ENCODE results near the gene NPC1. TPM values are rescaled to one million over a fixed set of nuclear protein-coding genes. Genes with fewer than 3 reads are reported as not detected.
"Not testable (repeated sequence)": the region's sequence is repeated elsewhere in the genome, so short reads cannot be mapped to it uniquely, and the experiment has no call there.

Gene NPC1
- total RNA-seq, 1 donor from 2014 or later = 48.0 TPM

DNA sequence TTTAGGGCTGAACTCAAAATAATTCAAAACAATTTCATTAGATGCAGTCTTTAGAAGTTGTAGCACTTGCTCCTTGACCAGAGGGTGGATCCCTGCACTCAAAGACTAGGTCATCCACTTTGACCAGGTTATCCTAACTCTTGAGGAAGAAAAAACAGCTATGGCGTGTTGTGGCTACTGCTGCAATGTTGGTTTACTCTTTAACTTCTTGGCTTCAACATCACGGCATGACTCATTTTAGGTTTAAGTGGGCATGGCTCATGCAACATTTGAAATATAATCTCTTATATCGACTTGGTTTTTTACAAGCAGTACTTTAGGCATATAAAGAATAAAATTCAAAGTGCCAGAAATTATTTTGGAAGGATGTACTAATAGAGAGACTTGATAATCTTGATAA, 41.0 kb upstream of the NPC1 start:
- no peak overlapping the region for H3K9ac ChIP-seq (ENCODE audit: low read depth in 1 of 3, low read length in 3 of 3)
- peaks cover 0 to 10% (median 6%) of the 10 kb centered on the region in 3 donors for H3K4me1 ChIP-seq (ENCODE audit: control insufficient read depth in 3 of 3, insufficient read depth in 3 of 3, low read length in 3 of 3)
- H3K27me3 ChIP-seq (ENCODE audit: control insufficient read depth in 3 of 3, insufficient read depth in 3 of 3, low read length in 3 of 3) = no peaks in the 10 kb centered on the region
- no peaks in the 10 kb centered on the region for H3K36me3 ChIP-seq (ENCODE audit: control insufficient read depth in 3 of 3, insufficient read depth in 3 of 3, low read length in 3 of 3)
- no peaks in the 10 kb centered on the region for H3K9me3 ChIP-seq (ENCODE audit: control insufficient read depth in 3 of 3, low read length in 3 of 3)
- H3K27ac ChIP-seq (ENCODE audit: low read depth, low read length) = peak overlapping the region; percentile 51
- H3K4me3 ChIP-seq (ENCODE audit: low read length in 3 of 3) = no peak overlapping the region

DNA sequence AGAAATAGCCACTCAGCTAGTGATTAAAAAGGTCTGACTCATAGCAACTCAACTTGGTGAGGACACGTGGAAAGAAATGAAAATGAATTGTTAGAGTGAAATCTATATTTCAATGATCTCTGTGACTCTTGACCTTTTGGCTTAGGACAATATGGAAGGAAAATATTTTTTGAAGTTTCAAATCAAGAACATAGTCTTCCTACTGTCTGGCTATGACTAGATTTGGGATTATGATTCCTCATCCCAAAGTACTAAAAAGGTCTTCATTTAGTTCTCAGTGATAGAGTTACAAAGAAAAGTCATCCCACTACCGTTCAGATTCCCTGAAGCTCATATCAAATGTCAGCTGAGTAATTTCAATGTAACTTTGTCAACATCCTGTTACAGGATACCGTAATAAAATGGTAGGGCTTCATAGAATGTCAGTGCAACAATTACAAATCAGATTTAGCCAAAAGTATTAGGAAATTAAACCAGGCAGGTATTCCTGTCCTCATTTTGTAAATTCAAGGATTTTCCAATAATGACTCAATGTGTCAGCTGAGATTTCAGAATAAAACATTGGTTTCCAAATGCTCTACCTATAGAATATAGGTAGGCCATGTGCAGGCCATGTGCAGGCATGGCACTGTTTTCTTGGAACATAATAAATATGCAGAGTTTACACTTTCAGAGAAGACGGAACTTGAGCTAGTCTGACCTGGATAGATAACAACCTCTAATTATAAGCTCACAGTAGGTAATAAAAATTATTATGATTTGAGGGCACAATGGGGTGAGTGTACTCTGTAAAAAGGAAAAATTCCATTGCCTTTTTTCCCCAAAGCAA, 40.4 kb upstream of the NPC1 start:
- Histone ChIP-seq H3K4me1 (ENCODE audit: control insufficient read depth in 3 of 3, insufficient read depth in 3 of 3, low read length in 3 of 3) (peaks cover 2 to 10% (median 6%) of the 10 kb centered on the region in 3 donors), H3K27me3 (ENCODE audit: control insufficient read depth in 3 of 3, insufficient read depth in 3 of 3, low read length in 3 of 3) (peaks cover 0 to 5% (median 0%) of the 10 kb centered on the region in 3 donors), H3K27ac (ENCODE audit: low read depth, low read length) (peak overlapping the region; percentile 51), H3K9me3 (ENCODE audit: control insufficient read depth in 3 of 3, low read length in 3 of 3) (no peaks in the 10 kb centered on the region), H3K9ac (ENCODE audit: low read depth in 1 of 3, low read length in 3 of 3) (no peak overlapping the region), H3K4me3 (ENCODE audit: low read length in 3 of 3) (no peak overlapping the region), H3K36me3 (ENCODE audit: control insufficient read depth in 3 of 3, insufficient read depth in 3 of 3, low read length in 3 of 3) (no peaks in the 10 kb centered on the region)

DNA sequence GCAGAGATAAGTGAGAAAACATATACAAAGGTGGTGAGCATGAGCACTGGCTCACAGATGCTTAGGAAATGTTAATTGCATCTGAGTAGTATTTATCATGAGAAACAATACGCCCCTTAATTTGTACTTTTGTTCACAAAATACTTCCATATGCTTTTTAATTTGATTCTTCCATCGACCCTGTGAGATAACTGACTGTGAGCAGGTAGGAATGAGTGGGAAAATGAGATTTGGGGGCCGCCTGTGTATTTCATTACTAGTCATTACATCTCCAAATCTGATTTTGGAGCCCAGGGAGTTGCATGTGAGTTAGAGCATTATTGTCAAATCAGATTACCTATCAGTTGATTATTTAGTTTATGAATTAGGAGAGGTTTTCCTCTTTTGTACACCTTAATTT, 36.7 kb upstream of the NPC1 start:
- Histone ChIP-seq H3K9ac (ENCODE audit: low read depth in 1 of 3, low read length in 3 of 3) (no peak overlapping the region), H3K4me3 (ENCODE audit: low read length in 3 of 3) (no peak overlapping the region), H3K4me1 (ENCODE audit: control insufficient read depth in 3 of 3, insufficient read depth in 3 of 3, low read length in 3 of 3) (peaks cover 11 to 21% (median 12%) of the 10 kb centered on the region in 3 donors)

DNA sequence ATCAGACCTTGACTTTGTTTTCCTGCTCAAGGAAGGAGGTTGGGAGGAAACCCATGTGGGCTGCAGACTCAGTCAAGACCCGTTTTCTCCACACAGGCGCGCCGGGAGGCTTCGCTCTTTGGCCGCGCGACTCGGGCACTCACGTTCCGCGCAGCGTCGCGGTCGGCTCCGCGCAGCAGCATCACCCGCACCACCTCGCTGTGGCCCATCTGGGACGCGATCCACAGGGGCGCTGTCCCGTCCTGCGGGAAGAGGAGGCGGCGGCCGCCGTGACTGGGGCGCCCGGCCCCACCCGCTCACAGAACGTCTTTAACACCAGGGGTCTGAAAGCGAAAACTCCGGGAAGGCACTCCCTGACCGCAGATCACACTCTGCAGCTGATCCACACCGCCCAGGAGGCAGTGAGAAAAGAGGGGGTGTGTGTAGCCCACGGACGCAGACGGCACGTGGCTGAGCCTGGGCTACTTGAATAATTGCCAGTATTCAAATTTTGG, 33.1 kb upstream of the NPC1 start:
- Histone ChIP-seq H3K9me3 (ENCODE audit: control insufficient read depth in 3 of 3, low read length in 3 of 3) (no peaks in the 10 kb centered on the region), H3K9ac (ENCODE audit: low read depth in 1 of 3, low read length in 3 of 3) (peak overlapping the region in 2 of 3 donors; percentile 13 to 40), H3K4me3 (ENCODE audit: low read length in 3 of 3) (peak overlapping the region; percentile 62 to 67 (median 67)), H3K4me1 (ENCODE audit: control insufficient read depth in 3 of 3, insufficient read depth in 3 of 3, low read length in 3 of 3) (peaks cover 6 to 11% (median 11%) of the 10 kb centered on the region in 3 donors), H3K27me3 (ENCODE audit: control insufficient read depth in 3 of 3, insufficient read depth in 3 of 3, low read length in 3 of 3) (peaks cover 4 to 25% (median 10%) of the 10 kb centered on the region in 3 donors), H3K27ac (ENCODE audit: low read depth, low read length) (no peak overlapping the region), H3K36me3 (ENCODE audit: control insufficient read depth in 3 of 3, insufficient read depth in 3 of 3, low read length in 3 of 3) (no peaks in the 10 kb centered on the region)

More for the DNA sequence above, 36.7 kb upstream of the NPC1 start:
- Histone ChIP-seq H3K27ac (ENCODE audit: low read depth, low read length) (no peak overlapping the region), H3K9me3 (ENCODE audit: control insufficient read depth in 3 of 3, low read length in 3 of 3) (no peaks in the 10 kb centered on the region), H3K36me3 (ENCODE audit: control insufficient read depth in 3 of 3, insufficient read depth in 3 of 3, low read length in 3 of 3) (no peaks in the 10 kb centered on the region), H3K27me3 (ENCODE audit: control insufficient read depth in 3 of 3, insufficient read depth in 3 of 3, low read length in 3 of 3) (peaks cover 4 to 25% (median 10%) of the 10 kb centered on the region in 3 donors)

DNA sequence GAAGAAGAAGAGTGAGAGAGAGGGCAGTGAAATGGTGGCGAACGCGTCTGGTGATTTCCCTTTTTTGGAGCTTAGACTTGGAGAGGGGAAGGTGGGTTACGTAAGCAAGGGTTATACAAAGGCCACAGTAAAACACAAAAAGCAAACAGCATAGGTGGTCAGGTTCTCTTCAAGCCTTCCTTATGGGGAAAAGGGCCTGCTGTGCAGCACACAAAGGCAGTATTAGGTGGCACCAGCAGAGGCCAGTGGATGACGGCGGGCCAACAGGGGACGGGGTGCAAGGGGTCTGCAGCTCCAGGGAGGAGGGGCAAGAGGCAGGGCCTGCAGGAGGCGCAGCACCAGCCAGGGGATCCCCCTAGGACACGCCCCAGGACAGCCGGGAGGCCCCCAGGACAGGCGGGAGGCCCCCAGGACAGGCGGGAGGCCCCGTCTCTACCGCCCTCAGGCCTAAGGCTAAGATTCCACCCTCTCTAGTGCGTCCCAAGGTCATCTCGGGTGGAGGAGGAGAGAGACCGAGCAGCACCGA, 32.6 kb upstream of the NPC1 start:
- H3K9ac ChIP-seq (ENCODE audit: low read depth in 1 of 3, low read length in 3 of 3) = peak overlapping the region in 1 of 3 donors; percentile 0

DNA sequence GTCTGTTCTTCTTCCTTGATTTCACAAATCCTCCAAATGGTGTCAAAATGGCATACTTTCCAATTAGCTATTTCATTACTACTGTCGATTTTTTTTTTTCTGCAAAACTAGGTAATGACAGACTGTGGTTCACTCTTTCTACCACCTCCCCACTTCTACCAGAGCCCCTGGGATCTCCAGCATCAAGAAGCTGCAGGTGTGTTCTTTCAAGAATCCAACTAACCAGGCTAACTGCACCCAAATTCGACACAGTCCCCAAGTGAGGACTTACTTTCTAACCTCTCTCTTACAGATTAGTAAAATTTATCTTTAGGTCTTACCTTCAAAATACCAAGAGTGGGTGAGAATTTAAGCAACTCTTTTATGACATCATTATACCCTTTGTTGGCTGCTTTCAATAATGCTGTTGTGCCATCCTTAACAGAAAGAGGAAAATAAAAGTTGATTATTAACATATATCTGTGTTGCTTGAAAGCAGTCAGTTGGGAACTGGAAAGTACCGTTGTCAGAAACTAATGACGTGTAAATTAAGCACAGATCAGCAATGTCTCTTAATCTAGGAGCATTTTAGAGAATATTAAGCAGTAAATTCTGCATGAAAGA, 31.2 kb upstream of the NPC1 start:
- Histone ChIP-seq H3K9ac (ENCODE audit: low read depth in 1 of 3, low read length in 3 of 3) (no peak overlapping the region), H3K27ac (ENCODE audit: low read depth, low read length) (no peak overlapping the region), H3K27me3 (ENCODE audit: control insufficient read depth in 3 of 3, insufficient read depth in 3 of 3, low read length in 3 of 3) (peaks cover 4 to 25% (median 10%) of the 10 kb centered on the region in 3 donors), H3K4me1 (ENCODE audit: control insufficient read depth in 3 of 3, insufficient read depth in 3 of 3, low read length in 3 of 3) (peaks cover 6 to 11% (median 11%) of the 10 kb centered on the region in 3 donors), H3K9me3 (ENCODE audit: control insufficient read depth in 3 of 3, low read length in 3 of 3) (no peaks in the 10 kb centered on the region), H3K4me3 (ENCODE audit: low read length in 3 of 3) (no peak overlapping the region), H3K36me3 (ENCODE audit: control insufficient read depth in 3 of 3, insufficient read depth in 3 of 3, low read length in 3 of 3) (no peaks in the 10 kb centered on the region)

More for the DNA sequence above, 32.6 kb upstream of the NPC1 start:
- H3K36me3 ChIP-seq (ENCODE audit: control insufficient read depth in 3 of 3, insufficient read depth in 3 of 3, low read length in 3 of 3) = no peaks in the 10 kb centered on the region
- no peaks in the 10 kb centered on the region for H3K9me3 ChIP-seq (ENCODE audit: control insufficient read depth in 3 of 3, low read length in 3 of 3)
- H3K27me3 ChIP-seq (ENCODE audit: control insufficient read depth in 3 of 3, insufficient read depth in 3 of 3, low read length in 3 of 3) = peaks cover 4 to 25% (median 10%) of the 10 kb centered on the region in 3 donors
- peaks cover 6 to 11% (median 11%) of the 10 kb centered on the region in 3 donors for H3K4me1 ChIP-seq (ENCODE audit: control insufficient read depth in 3 of 3, insufficient read depth in 3 of 3, low read length in 3 of 3)
- peak overlapping the region; percentile 62 to 67 (median 67) for H3K4me3 ChIP-seq (ENCODE audit: low read length in 3 of 3)
- no peak overlapping the region for H3K27ac ChIP-seq (ENCODE audit: low read depth, low read length)

DNA sequence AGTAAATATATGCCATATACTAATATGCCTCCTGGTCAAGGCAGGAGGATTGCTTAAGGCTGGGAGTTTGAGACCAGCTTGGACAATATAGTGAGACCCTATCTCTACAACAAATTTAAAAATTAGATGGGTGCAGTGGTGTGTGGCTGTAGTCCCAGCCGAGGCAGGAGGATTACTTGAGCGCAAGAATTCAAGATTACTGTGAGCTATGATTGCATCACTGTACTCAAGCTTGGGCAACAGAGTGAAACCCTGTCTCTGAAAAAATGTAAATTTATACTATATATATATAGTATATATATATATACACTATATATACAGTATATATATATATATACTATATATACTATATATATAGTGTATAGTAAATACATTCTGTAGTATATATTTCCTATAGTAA, 30.0 kb upstream of the NPC1 start:
- Histone ChIP-seq H3K27me3 (ENCODE audit: control insufficient read depth in 3 of 3, insufficient read depth in 3 of 3, low read length in 3 of 3) (peaks cover 4 to 19% (median 10%) of the 10 kb centered on the region in 3 donors), H3K9me3 (ENCODE audit: control insufficient read depth in 3 of 3, low read length in 3 of 3) (no peaks in the 10 kb centered on the region), H3K36me3 (ENCODE audit: control insufficient read depth in 3 of 3, insufficient read depth in 3 of 3, low read length in 3 of 3) (no peaks in the 10 kb centered on the region), H3K4me3 (ENCODE audit: low read length in 3 of 3) (no peak overlapping the region), H3K9ac (ENCODE audit: low read depth in 1 of 3, low read length in 3 of 3) (no peak overlapping the region), H3K4me1 (ENCODE audit: control insufficient read depth in 3 of 3, insufficient read depth in 3 of 3, low read length in 3 of 3) (peaks cover 6 to 11% (median 9%) of the 10 kb centered on the region in 3 donors), H3K27ac (ENCODE audit: low read depth, low read length) (no peak overlapping the region)

DNA sequence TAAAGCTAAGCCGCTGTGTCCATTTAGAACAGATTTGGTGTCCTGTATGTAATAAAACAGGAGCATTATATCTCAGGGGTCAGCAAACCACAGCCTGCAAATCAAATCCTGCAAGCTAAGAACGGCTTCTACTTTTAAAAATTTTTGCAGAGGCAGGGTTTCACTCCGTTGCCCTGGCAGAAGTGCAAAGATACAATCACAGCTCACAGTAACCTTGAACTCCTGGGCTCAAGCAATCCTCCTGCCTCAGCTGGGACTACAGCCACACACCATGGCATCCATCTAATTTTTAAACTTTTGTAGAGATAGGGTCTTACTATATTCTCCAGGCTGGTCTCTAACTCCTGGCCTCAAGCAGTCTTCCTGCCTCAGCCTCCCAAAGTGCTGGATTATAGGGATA, 28.6 kb upstream of the NPC1 start:
- no peaks in the 10 kb centered on the region for H3K9me3 ChIP-seq (ENCODE audit: control insufficient read depth in 3 of 3, low read length in 3 of 3)
- no peak overlapping the region for H3K4me3 ChIP-seq (ENCODE audit: low read length in 3 of 3)
- H3K27ac ChIP-seq (ENCODE audit: low read depth, low read length) = no peak overlapping the region
- no peaks in the 10 kb centered on the region for H3K36me3 ChIP-seq (ENCODE audit: control insufficient read depth in 3 of 3, insufficient read depth in 3 of 3, low read length in 3 of 3)
- H3K4me1 ChIP-seq (ENCODE audit: control insufficient read depth in 3 of 3, insufficient read depth in 3 of 3, low read length in 3 of 3) = peaks cover 6 to 11% (median 9%) of the 10 kb centered on the region in 3 donors
- peaks cover 4 to 10% (median 8%) of the 10 kb centered on the region in 3 donors for H3K27me3 ChIP-seq (ENCODE audit: control insufficient read depth in 3 of 3, insufficient read depth in 3 of 3, low read length in 3 of 3)
- H3K9ac ChIP-seq (ENCODE audit: low read depth in 1 of 3, low read length in 3 of 3) = no peak overlapping the region

DNA sequence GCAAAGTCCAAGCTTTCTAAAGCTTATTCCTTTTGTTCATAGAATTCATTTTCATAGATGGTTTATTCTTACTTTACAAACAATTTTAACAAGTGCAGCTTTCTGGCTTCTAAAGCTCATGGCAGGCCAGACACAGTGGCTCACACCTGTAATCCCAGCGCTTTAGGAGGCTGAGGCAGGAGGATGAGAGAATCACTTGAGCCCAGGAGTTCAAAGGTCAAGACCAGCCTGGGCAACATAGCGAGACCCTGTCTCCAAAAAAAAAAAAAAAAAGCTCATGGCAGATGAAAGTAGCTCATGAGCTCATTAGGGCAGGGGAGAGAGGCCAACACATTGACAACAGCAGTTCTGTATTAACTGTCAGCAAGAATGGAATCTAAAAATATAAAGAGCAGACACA, 28.1 kb upstream of the NPC1 start:
- Histone ChIP-seq H3K27ac (ENCODE audit: low read depth, low read length) (no peak overlapping the region), H3K4me1 (ENCODE audit: control insufficient read depth in 3 of 3, insufficient read depth in 3 of 3, low read length in 3 of 3) (peaks cover 3 to 7% (median 5%) of the 10 kb centered on the region in 3 donors), H3K27me3 (ENCODE audit: control insufficient read depth in 3 of 3, insufficient read depth in 3 of 3, low read length in 3 of 3) (peaks cover 3 to 6% (median 4%) of the 10 kb centered on the region in 3 donors)

DNA sequence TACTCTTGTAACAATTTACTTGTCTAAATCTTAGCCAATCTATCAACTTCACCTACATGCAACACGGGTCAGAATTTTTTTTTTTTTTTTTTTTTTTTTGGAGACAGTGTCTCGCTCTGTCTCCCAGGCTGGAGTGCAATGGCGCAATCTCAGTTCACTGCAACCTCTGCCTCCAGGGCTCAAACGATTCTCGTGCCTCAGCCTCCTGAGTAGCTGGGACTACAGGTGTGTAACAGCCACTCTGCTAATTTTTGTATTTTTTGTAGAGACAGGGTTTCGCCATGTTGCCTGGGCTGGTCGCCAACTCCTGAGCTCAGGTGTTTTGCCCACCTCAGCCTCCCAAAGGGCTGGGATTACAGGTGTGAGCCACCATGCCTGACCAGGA, 26.8 kb upstream of the NPC1 start:
- not testable (repeated sequence) for H3K27me3 ChIP-seq (ENCODE audit: control insufficient read depth in 3 of 3, insufficient read depth in 3 of 3, low read length in 3 of 3); H3K4me3 ChIP-seq (ENCODE audit: low read length in 3 of 3); H3K9me3 ChIP-seq (ENCODE audit: control insufficient read depth in 3 of 3, low read length in 3 of 3)

More for the DNA sequence above, 28.1 kb upstream of the NPC1 start:
- Histone ChIP-seq H3K9ac (ENCODE audit: low read depth in 1 of 3, low read length in 3 of 3) (no peak overlapping the region), H3K9me3 (ENCODE audit: control insufficient read depth in 3 of 3, low read length in 3 of 3) (no peaks in the 10 kb centered on the region), H3K4me3 (ENCODE audit: low read length in 3 of 3) (no peak overlapping the region), H3K36me3 (ENCODE audit: control insufficient read depth in 3 of 3, insufficient read depth in 3 of 3, low read length in 3 of 3) (no peaks in the 10 kb centered on the region)

More for the DNA sequence above, 26.8 kb upstream of the NPC1 start:
- not testable (repeated sequence) for H3K27ac ChIP-seq (ENCODE audit: low read depth, low read length); H3K4me1 ChIP-seq (ENCODE audit: control insufficient read depth in 3 of 3, insufficient read depth in 3 of 3, low read length in 3 of 3); H3K36me3 ChIP-seq (ENCODE audit: control insufficient read depth in 3 of 3, insufficient read depth in 3 of 3, low read length in 3 of 3); H3K9ac ChIP-seq (ENCODE audit: low read depth in 1 of 3, low read length in 3 of 3)
